ENCODE measurements around the gene FAM184B. TPM values are rescaled to one million over a fixed set of nuclear protein-coding genes. Genes with fewer than 3 reads are reported as not detected.

The FAM184B gene
- total RNA-seq, 1 donor from 2014 or later, result not detected

DNA sequence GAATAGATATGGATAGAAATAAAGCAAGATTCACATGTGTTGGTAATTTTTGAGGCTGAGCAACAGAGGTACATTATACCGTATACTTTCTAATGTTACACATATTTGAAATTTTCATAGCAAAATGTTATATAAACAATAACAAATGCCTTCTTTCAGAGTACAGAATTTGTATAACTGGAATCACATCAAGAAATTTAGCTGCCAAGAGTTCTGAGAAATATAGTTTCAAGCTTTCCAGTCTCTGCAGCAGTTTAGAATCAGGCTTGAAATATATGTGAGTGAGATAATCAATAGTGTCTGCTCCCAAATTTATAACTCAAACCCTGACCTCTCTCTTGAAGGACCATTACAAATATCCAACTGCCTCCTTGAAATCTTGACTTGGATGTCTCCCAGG is 23.8 kb downstream of the FAM184B start:
- H3K9me3 ChIP-seq, result no peaks in the 10 kb centered on the region
- H3K27ac ChIP-seq, result no peak overlapping the region
- TF ChIP-seq, protein P1, sequence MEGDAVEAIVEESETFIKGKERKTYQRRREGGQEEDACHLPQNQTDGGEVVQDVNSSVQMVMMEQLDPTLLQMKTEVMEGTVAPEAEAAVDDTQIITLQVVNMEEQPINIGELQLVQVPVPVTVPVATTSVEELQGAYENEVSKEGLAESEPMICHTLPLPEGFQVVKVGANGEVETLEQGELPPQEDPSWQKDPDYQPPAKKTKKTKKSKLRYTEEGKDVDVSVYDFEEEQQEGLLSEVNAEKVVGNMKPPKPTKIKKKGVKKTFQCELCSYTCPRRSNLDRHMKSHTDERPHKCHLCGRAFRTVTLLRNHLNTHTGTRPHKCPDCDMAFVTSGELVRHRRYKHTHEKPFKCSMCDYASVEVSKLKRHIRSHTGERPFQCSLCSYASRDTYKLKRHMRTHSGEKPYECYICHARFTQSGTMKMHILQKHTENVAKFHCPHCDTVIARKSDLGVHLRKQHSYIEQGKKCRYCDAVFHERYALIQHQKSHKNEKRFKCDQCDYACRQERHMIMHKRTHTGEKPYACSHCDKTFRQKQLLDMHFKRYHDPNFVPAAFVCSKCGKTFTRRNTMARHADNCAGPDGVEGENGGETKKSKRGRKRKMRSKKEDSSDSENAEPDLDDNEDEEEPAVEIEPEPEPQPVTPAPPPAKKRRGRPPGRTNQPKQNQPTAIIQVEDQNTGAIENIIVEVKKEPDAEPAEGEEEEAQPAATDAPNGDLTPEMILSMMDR (IDR thresholded peaks at IDR 0.05), result no peak
- no peaks in the 10 kb centered on the region for H3K36me3 ChIP-seq
- no peaks in the 10 kb centered on the region for H3K27me3 ChIP-seq
- no peak overlapping the region for H3K4me3 ChIP-seq
- DNase-seq (ENCODE audit: low spot score in 2 of 2), result no peak
- intact Hi-C loops (cut with DNase I), result no loop called here
- H3K4me1 ChIP-seq, result no peaks in the 10 kb centered on the region

DNA sequence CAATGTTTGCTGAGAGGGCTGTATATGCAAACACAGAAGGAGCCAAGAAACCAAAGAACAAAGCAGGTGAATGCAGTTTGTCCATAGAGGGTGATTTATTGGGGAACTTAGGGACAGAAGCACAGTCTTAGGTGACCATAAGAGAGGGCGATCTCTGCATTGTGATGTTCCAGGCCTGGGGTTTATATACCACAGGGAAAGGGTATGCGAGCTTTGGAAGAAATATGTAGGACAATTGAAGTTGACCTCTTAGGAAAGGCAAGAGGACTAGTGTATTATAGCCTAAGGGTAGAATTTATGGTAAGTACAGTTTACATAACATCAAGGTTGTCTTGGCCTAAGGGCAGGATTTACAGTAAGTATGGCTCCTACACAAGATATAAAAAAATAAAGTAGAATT is 27.8 kb downstream of the FAM184B start:
- no peak for DNase-seq (ENCODE audit: low spot score in 2 of 2)
- intact Hi-C loops (cut with DNase I), result no loop called here
- TF ChIP-seq, protein P1 (IDR thresholded peaks at IDR 0.05), result no peak

DNA sequence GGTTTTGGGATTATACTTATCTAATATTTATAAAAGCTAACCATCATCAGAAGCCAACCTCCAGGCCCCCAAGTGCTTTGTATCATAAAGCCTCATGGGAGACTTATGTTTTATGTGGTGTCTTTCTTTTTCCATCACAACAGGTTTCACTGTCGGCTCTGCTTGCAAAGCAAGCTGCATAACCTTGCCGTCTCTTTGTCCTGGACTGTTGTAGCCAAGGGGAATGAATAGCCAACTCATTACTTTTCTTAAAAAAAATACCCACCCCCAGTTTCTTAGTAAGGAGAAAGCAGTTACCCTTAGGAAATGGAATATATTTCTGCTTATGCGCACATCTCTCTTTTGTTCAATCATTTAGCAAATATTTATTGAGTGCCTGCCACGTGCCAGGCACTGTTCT is 40.7 kb downstream of the FAM184B start:
- no peak for DNase-seq (ENCODE audit: low spot score in 2 of 2)
- Histone ChIP-seq H3K4me1 (no peaks in the 10 kb centered on the region), H3K27ac (no peak overlapping the region), H3K9me3 (no peaks in the 10 kb centered on the region), H3K27me3 (no peaks in the 10 kb centered on the region), H3K36me3 (no peaks in the 10 kb centered on the region), H3K4me3 (no peak overlapping the region)
- TF ChIP-seq, protein P1 (IDR thresholded peaks at IDR 0.05), result no peak
- intact Hi-C loops (cut with DNase I), result no loop called here

More for the DNA sequence above, 27.8 kb downstream of the FAM184B start:
- Histone ChIP-seq H3K27ac (no peak overlapping the region), H3K27me3 (no peaks in the 10 kb centered on the region), H3K4me1 (no peaks in the 10 kb centered on the region), H3K36me3 (no peaks in the 10 kb centered on the region), H3K4me3 (no peak overlapping the region), H3K9me3 (no peaks in the 10 kb centered on the region)

DNA sequence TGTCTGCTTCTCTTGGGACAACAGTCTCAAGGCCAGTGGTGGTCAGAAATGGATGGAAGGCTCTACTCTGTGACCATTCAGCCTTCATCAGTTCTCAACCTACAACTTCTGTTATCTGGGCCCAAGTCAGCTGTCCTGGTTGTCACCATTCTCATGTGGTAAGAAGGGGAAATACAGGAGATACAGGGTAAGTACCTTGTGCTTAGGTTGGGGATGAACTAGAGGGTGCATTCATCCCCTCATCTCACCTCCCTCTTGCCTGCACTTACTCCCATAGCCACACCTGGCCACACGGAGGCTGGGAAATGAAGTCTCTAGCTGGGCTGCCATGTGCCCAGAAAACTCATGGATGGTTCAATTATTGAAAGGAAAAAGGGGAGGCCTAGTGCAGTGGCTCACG is 44.9 kb downstream of the FAM184B start:
- TF ChIP-seq, protein P1 (IDR thresholded peaks at IDR 0.05), result no peak
- no peaks in the 10 kb centered on the region for H3K4me1 ChIP-seq
- H3K27me3 ChIP-seq, result no peaks in the 10 kb centered on the region
- no peak overlapping the region for H3K27ac ChIP-seq
- H3K36me3 ChIP-seq, result no peaks in the 10 kb centered on the region
- no peak overlapping the region for H3K4me3 ChIP-seq
- no peak for DNase-seq (ENCODE audit: low spot score in 2 of 2)
- no peaks in the 10 kb centered on the region for H3K9me3 ChIP-seq
- intact Hi-C loops (cut with DNase I), result no loop called here

DNA sequence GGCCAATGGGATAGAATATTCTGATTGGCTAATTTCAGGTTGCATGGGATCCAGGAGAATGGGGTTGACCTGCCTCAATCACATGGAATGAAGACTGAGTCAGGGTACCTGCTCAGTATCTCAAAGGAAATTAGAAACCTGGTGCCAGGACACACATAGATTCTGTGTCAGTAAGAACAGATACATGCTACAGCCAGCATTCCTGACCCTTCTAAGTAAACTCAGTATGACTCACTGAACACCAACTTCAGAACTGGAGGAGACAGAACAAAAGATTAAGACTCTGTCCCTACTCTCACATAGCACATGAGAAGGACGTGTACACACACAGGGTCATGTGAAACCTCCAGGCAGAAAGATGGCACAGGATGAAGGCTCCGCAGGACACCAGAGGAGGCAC is 54.5 kb downstream of the FAM184B start:
- intact Hi-C loops (cut with DNase I), result no loop called here

More for the DNA sequence above, 54.5 kb downstream of the FAM184B start:
- no peaks in the 10 kb centered on the region for H3K27me3 ChIP-seq
- no peak overlapping the region for H3K4me3 ChIP-seq
- no peak overlapping the region for H3K27ac ChIP-seq
- TF ChIP-seq, protein P1 (IDR thresholded peaks at IDR 0.05), result no peak
- no peaks in the 10 kb centered on the region for H3K9me3 ChIP-seq
- no peaks in the 10 kb centered on the region for H3K36me3 ChIP-seq
- H3K4me1 ChIP-seq, result no peaks in the 10 kb centered on the region
- DNase-seq (ENCODE audit: low spot score in 2 of 2), result no peak

Measured in ascending aorta (tissue), 2 donors.